Measurements from ENCODE around the gene MNX1. TPM values are rescaled to one million over a fixed set of nuclear protein-coding genes. Genes with fewer than 3 reads are reported as not detected.

The MNX1 gene
- total and polyA plus RNA-seq, 2 donors (not counting 3 experiments of a cell fraction or from before 2014, with no cell fraction given): not detected

- dilution Hi-C loops (cut with MboI; ENCODE audit: extremely low pct_ligation_motif_present, low sequenced_read_pairs): no loop called here
- intact Hi-C loops (cut with micrococcal nuclease): no loop called here
- ChIA-PET CTCF (no interaction called here), POLR2A (no interaction called here)
- Histone ChIP-seq H3K79me2 (ENCODE audit: control insufficient read depth, insufficient read depth, low read length) (no peaks in the 10 kb centered on the region), H3K4me3 (replicated peaks in 1 of 3; ENCODE audit: insufficient read depth in 1 of 3, low read depth in 1 of 3, low read length in 3 of 3) (no peak overlapping the region), H3K9me3 (replicated peaks; ENCODE audit: control insufficient read depth, insufficient read depth, low read length) (no peaks in the 10 kb centered on the region), H3K9ac (replicated peaks; ENCODE audit: extremely low read depth, insufficient read depth, low read length) (no peak overlapping the region), H4K20me1 (replicated peaks; ENCODE audit: control insufficient read depth, extremely low read depth, insufficient read depth, low read length) (no peaks in the 10 kb centered on the region), H3K27me3 (ENCODE audit: control insufficient read depth in 2 of 2, insufficient read depth in 2 of 2, low read length in 2 of 2) (peaks cover 34 to 35% of the 10 kb centered on the region in 2 experiments), H3K4me2 (ENCODE audit: insufficient read depth, low read length) (no peak overlapping the region), H3K4me1 (ENCODE audit: control insufficient read depth, extremely low read depth, insufficient read depth, low read length) (no peaks in the 10 kb centered on the region), H3K9me1 (replicated peaks; ENCODE audit: control insufficient read depth, extremely low read depth, insufficient read depth, low read length) (no peaks in the 10 kb centered on the region), H2AFZ (ENCODE audit: low read depth, low read length) (no peak overlapping the region), H3K27ac (ENCODE audit: insufficient read depth, low read depth, low read length) (no peak overlapping the region), H3K36me3 (ENCODE audit: control insufficient read depth in 2 of 2, extremely low read depth in 1 of 2, insufficient read depth in 2 of 2, low read length in 2 of 2) (no peaks in the 10 kb centered on the region)
- no TSS peak for BruUV-seq (replicated peaks)
- no peak for DNase-seq (ENCODE audit: low read depth, low spot score)
- no peak for FAIRE-seq
- no peak for TF ChIP-seq MYC (IDR thresholded peaks at IDR 0.05; ENCODE audit: low read depth, low read length)
- no peak for TF ChIP-seq POLR2AphosphoS5 (IDR thresholded peaks at IDR 0.05; ENCODE audit: insufficient read depth, low read depth, low read length)
- TF ChIP-seq POLR2A (IDR thresholded peaks at IDR 0.05; ENCODE audit: low read depth, low read length): no peak
- TF ChIP-seq EZH2 (IDR thresholded peaks at IDR 0.05; ENCODE audit: borderline replicate concordance, low read depth, low read length, severe bottlenecking): no peak
- TF ChIP-seq GATA2 (IDR thresholded peaks at IDR 0.05; ENCODE audit: insufficient read depth, insufficient read length, low read depth, low read length): no peak
- no peak for TF ChIP-seq CTCF (IDR thresholded peaks at IDR 0.05; ENCODE audit: extremely low read depth in 1 of 2, insufficient read depth in 1 of 2, low read depth in 1 of 2, low read length in 2 of 2)
- no peak for TF ChIP-seq JUN (IDR thresholded peaks at IDR 0.05; ENCODE audit: borderline replicate concordance, insufficient read depth, insufficient read length, low read depth)
- no peak for TF ChIP-seq FOS (IDR thresholded peaks at IDR 0.05; ENCODE audit: borderline replicate concordance, insufficient read depth, low read length)
- no peak for TF ChIP-seq MAX (IDR thresholded peaks at IDR 0.05; ENCODE audit: insufficient read depth, insufficient read length)
Measured at GRCh38 chr7:157027568-157028198, 17.2 kb upstream of the MNX1 start.

Data from endothelial cell of umbilical vein (primary cell).